Skeletal muscle cell (primary cell): ENCODE measurements around the gene LSAMP.
"Not testable (repeated sequence)": the region's sequence is repeated elsewhere in the genome, so short reads cannot be mapped to it uniquely, and the experiment has no call there.

Source experiments
- DNase-seq: peaks from one replicate; pipeline ENCODE4 v3.0.0-alpha.2; 2010; ENCODE audit warnings: low read depth
- H3K4me3 ChIP-seq: 2 replicates; pipeline ENCODE4 v1.5.1; 2011; ENCODE audit warnings: low read depth, mild to moderate bottlenecking, control low read depth, low read length, moderate library complexity

The LSAMP gene

GRCh38 chr3:115808816-115809215, 636.5 kb downstream of the LSAMP start:
- no peak overlapping the region for H3K4me3 ChIP-seq

GRCh38 chr3:115808244-115808643, 637.0 kb downstream of the LSAMP start:
- no peak overlapping the region for H3K4me3 ChIP-seq
- DNase-seq: no peak

More at GRCh38 chr3:115808816-115809215, 636.5 kb downstream of the LSAMP start:
- DNase-seq: no peak

GRCh38 chr3:115806501-115806900, 638.8 kb downstream of the LSAMP start:
- H3K4me3 ChIP-seq: no peak overlapping the region
- DNase-seq: no peak

- DNase-seq: no peak
- no peak overlapping the region for H3K4me3 ChIP-seq
Observed at GRCh38 chr3:115805520-115805919, 639.8 kb downstream of the LSAMP start.

GRCh38 chr3:115804713-115805119, 640.6 kb downstream of the LSAMP start:
- H3K4me3 ChIP-seq: no peak overlapping the region
- peak; percentile 74 for DNase-seq

- H3K4me3 ChIP-seq: no peak overlapping the region
- no peak for DNase-seq
Observed at GRCh38 chr3:115804200-115804599, 641.1 kb downstream of the LSAMP start.

- no peak for DNase-seq
Observed at GRCh38 chr3:115803661-115804060, 641.6 kb downstream of the LSAMP start.

GRCh38 chr3:115800489-115801075, 644.7 kb downstream of the LSAMP start:
- no peak overlapping the region for H3K4me3 ChIP-seq
- peak; percentile 58 for DNase-seq

More at GRCh38 chr3:115803661-115804060, 641.6 kb downstream of the LSAMP start:
- no peak overlapping the region for H3K4me3 ChIP-seq

GRCh38 chr3:115800065-115800464, 645.2 kb downstream of the LSAMP start:
- H3K4me3 ChIP-seq, DNase-seq: not testable (repeated sequence)

- no peak for DNase-seq
- H3K4me3 ChIP-seq: no peak overlapping the region
Observed at GRCh38 chr3:115792206-115792955, 652.9 kb downstream of the LSAMP start.

GRCh38 chr3:115791271-115792153, 653.8 kb downstream of the LSAMP start:
- H3K4me3 ChIP-seq, DNase-seq: not testable (repeated sequence)

- peak; percentile 98 for DNase-seq
- no peak overlapping the region for H3K4me3 ChIP-seq
Observed at GRCh38 chr3:115790759-115791158, 654.5 kb downstream of the LSAMP start.

GRCh38 chr3:115789481-115789880, 655.8 kb downstream of the LSAMP start:
- H3K4me3 ChIP-seq: no peak overlapping the region
- DNase-seq: no peak

GRCh38 chr3:115788921-115789470, 656.3 kb downstream of the LSAMP start:
- no peak overlapping the region for H3K4me3 ChIP-seq

GRCh38 chr3:115787818-115788217, 657.5 kb downstream of the LSAMP start:
- no peak for DNase-seq

More at GRCh38 chr3:115788921-115789470, 656.3 kb downstream of the LSAMP start:
- peak; percentile 84 for DNase-seq

GRCh38 chr3:115785782-115786181, 659.5 kb downstream of the LSAMP start:
- H3K4me3 ChIP-seq: no peak overlapping the region
- no peak for DNase-seq

More at GRCh38 chr3:115787818-115788217, 657.5 kb downstream of the LSAMP start:
- no peak overlapping the region for H3K4me3 ChIP-seq

GRCh38 chr3:115784739-115785536, 660.3 kb downstream of the LSAMP start:
- H3K4me3 ChIP-seq: peak overlapping the region; percentile 61
- DNase-seq: peak; percentile 91

- peak; percentile 87 for DNase-seq
- peak overlapping the region; percentile 61 for H3K4me3 ChIP-seq
Observed at GRCh38 chr3:115783938-115784738, 661.1 kb downstream of the LSAMP start.
